Activated naive CD8-positive, alpha-beta T cell treated with anti-CD3 and anti-CD28 coated beads, Interleukin-2, amount 50 U/mL, for 16 hours (primary cell): ENCODE data around the gene MPRIP.
"Not testable (repeated sequence)": the region's sequence is repeated elsewhere in the genome, so short reads cannot be mapped to it uniquely, and the experiment has no call there.

Source experiments
- DNase-seq: peaks from one replicate; pipeline ENCODE4 v3.0.0-alpha.2; 2020; ENCODE audit warnings: low read depth, low spot score

MPRIP gene

DNA sequence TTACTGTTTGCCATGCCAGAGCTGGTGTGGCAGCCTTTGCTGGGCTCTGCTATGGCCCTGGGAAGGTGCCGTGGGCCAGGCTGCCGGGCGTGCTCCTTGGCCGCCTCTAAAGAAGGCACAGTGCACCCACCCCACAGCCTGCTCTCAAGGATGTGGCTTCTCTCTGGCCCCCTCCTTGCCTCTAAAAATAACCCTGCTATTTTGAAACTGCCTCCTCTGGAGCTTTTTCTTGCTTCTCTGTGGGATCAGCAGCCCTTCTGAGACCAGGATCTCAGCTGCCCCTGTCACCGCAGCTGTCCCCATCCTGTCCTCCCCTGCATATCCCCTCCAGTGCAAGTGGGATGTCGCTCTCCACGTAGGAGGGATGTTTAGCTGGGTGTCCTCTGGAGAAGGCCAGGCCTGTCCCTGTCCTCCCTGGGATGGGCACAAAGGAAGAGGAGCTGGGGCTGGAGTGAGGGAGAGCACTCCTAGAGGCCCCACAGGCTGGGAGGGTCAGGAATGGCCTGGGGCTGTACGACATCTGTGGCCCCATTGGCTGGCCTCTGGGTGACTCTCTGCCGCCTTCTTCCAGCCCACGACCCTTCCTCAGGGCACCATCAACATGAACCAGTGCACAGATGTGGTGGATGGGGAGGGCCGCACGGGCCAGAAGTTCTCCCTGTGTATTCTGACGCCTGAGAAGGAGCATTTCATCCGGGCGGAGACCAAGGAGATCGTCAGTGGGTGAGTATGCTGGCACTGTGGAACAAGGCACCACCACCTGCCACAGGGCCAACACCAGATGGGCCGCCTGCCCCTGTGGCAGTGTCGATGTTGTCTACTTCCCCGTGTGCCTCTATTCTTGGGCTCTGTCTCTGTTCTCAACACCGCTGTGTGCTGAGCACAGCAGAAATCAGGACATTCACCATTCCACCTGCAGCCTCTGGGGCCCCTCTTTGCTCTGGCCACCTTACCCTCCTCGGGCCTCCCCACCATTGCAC is 84.2 kb downstream of the MPRIP start:
- no peak for DNase-seq

GRCh38 chr17:17127156-17127555 is 84.9 kb downstream of the MPRIP start:
- DNase-seq, result no peak

DNA sequence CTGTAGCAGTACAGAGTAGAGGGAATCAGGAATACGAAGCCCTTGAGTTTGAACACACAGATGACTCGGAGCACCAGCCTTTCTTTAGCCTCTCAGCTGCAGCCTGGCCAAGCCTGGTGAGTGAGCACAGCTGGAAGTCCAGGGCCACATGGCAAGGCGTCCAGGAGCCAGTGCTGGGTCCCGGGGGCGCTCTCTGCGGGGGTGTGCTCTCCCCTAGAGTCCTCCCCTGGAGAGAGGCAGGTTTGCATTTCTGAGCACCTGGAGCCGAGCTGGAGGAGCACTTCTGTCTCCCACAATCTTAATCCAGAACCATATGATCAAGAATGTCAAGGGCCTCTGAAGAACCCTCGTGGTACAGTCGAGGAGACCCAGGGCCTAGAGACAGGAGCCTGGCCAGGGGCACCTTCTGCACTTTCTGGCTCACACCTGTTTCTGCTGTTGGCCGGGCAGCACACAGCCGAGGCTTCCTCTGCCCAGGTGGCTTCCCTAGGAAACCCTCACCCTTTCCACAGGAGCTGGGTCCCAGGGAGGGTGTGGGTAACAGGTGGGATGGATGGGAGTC is 85.6 kb downstream of the MPRIP start:
- DNase-seq, result no peak

- no peak for DNase-seq
Measured at GRCh38 chr17:17128476-17129075, 86.3 kb downstream of the MPRIP start.

- DNase-seq, result no peak
Measured at GRCh38 chr17:17129466-17129865, 87.2 kb downstream of the MPRIP start.

DNA sequence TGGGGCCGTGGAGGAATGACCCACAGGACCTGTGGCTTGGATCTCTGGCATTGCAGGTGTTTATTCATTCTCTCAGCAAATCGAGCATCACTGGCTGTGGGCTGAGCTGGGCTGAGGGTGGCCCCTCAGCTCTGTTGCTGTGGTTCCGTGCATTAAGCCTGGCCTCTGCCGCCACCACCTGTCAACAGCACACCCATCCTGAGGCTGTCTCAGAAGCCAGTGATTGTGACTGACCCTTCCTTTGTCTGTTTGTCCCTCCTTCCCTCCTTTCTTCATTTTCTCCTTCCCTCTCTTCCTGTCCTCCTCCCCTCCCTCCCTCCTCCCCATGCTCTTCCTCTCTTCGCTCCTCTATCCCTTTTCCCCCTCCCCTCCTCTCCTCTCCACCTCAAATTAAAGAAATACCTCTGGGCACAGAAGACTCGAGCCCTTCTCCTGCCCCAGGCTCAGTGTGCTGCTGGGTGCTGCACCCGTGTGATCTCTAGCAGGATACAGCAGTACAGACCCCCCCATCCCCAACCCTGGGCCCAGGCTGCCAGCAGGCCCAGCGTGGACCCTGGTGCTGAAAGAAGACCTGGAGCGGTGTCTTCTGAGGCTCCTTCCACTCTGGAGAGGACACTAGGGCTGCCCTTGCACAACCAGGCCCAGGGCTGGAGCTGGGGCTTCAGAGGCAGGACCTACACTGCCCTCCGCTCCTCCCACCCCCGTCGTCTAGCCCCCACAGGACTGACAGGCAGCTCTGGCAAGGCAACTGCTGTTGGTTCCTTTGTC is 88.0 kb downstream of the MPRIP start:
- DNase-seq, result no peak

DNA sequence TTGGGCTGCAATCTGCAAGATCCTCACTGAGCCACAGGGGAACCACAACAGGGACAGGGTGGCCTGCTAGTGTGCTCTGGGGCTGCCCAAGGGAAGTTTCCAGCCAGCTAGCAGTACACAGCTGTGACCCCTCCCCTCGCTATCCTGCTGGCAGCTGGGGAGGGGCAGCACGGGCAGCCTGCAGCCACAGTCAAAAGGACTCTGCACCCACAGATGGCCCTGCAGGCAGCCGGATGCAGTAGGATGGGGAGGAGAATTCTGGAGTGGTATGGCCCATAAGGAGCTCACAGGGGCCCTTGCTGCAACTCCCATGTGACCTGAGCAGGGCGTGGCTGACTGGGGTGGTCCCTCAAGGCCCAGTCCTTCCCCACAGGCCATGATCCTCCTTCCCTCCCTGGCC is 89.6 kb downstream of the MPRIP start:
- no peak for DNase-seq

GRCh38 chr17:17132746-17133145 is 90.5 kb downstream of the MPRIP start:
- DNase-seq, result no peak

DNA sequence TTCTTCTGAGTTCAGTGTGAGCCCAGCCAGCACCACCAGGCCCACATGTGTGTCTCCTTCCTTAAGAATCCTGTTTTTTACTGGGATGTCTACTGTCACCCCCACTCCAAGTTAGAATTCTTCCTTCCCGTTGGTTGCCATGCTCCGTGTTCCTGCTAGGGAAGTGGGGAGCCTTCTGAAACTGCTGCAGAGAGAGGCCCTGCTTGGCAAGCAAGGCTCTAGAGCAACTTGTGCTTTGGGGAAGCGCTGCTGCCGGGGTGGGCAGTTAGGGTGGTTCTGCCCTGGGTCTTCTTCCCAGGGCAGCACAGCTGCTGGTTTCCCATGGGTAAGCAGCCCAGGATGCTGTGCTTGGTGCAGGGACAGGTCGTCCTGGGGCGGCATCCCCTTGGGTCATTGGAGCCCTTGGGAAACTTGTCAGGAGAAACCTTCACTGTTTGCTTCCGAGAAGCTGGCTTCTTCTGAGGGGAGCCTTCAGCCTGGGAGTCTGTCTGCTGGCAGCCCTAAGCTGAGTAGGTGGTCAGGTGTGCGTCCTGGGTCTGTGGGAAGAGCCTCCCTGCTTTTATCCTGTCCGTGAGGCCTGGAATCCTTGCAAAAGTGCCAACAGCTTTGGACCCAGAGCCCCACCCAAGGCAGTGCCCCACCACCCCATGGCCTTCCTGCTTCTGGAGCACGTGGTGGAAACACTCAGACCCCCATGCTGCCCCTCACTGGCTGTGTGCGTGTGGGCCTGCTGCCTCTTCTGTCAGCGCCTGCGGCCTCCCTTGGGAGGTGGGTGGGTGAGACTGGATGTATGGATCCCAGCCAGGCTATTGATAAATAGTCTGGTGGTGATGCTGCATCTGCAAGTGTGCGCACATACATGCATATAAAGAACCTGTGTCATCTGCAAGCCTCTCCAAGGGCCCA is 92.0 kb downstream of the MPRIP start:
- DNase-seq, result no peak

DNA sequence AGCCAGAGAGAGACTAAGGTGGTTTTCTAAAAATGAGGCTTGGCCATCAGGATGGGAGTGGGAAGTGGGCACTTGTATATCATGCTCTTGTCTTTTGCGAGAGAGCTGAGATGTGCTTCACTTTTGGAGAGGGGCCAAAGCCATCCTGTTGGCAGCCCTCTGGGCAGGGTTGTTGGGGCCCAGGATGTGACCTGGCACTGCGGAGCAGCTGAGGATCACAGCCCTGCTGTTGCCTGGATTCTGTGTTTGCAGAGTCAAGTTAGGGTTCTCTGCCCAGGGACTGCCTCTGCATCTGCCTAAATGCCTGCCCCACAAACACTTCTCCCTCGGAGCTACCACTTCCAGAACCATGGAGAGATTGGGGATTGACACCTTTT is 92.7 kb downstream of the MPRIP start:
- no peak for DNase-seq

DNA sequence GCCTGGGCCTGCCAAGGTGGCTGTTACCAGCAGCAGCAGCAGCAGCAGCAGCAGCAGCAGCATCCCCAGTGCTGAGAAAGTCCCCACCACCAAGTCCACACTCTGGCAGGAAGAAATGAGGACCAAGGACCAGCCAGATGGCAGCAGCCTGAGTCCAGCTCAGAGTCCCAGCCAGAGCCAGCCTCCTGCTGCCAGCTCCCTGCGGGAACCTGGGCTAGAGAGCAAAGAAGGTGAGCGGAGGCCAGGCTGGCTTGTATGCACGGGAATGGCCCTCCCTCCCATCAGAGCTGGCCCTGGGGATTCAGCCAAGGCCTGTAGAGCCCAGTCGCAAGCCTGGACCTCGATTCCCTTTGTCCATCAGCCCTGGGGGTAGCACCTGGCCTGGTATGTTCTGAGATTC is 94.0 kb downstream of the MPRIP start:
- not testable (repeated sequence) for DNase-seq

DNA sequence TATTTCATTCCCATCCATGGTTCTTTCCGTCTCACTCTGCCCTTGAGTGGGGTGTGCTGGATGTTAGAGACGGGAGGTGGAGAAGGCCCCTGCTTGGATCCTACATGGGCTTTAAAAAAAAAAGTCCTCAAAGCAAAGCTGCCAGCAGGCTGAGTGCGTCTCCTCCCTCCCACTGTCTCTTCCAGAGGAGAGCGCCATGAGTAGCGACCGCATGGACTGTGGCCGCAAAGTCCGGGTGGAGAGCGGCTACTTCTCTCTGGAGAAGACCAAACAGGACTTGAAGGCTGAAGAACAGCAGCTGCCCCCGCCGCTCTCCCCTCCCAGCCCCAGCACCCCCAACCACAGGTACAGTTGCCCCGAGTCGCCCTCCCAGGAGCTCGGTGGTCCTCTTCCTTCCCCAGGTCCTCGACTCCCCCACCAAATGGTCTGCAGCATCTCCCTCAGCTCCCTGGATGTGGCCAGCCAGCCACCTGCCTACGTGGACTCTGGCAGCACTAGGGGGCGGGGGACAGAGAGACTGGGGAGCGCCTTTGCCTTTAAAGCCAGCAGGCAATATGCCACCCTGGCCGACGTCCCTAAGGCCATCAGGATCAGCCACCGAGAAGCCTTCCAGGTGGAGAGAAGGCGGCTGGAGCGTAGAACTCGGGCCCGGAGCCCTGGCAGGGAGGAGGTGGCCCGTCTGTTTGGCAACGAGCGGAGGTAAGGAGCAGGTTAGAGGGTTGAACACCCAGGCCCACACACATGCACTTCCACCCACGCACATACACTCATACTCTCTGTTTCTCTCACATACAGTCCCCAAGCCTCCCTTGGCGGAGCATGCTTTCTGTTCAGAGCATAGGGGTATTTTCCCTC is 95.7 kb downstream of the MPRIP start:
- no peak for DNase-seq

DNA sequence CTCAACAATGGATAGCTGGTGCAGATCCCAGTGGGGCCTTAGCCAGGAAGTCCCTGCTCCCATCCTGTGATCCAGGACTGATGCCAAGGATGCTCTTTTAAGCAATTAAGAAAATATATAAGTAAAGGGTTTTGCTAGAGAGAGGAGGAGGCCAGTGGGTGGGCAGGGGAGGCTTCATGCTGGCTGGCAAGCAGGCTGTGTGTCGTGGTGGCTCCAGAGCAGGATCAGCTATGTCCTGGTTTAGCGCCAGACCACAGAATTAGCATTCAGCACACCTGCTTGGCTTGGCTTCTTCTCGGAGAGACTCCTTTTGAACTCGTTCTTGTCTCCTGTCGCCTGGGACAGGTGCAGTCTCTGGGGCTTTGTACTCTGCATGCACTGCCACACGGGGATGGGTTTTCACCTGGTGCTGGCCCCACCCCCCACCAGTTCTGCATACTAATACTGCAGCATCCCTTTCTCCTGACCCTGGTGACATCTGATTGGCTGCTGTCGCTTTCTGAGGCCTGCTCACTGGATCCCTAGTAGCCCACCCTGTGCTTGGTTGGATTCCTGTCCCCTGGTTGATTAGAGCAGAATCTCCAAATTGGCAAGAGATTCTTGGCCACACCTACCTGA is 97.8 kb downstream of the MPRIP start:
- no peak for DNase-seq

- DNase-seq, result no peak
Measured at GRCh38 chr17:17140590-17140980, 98.3 kb downstream of the MPRIP start.

GRCh38 chr17:17141279-17141678 is 99.0 kb downstream of the MPRIP start:
- DNase-seq, result no peak

GRCh38 chr17:17141860-17142552 is 99.7 kb downstream of the MPRIP start:
- no peak for DNase-seq

GRCh38 chr17:17142556-17142955 is 100.3 kb downstream of the MPRIP start:
- no peak for DNase-seq

- DNase-seq, result no peak
Measured at GRCh38 chr17:17143501-17143900, 101.2 kb downstream of the MPRIP start.

DNA sequence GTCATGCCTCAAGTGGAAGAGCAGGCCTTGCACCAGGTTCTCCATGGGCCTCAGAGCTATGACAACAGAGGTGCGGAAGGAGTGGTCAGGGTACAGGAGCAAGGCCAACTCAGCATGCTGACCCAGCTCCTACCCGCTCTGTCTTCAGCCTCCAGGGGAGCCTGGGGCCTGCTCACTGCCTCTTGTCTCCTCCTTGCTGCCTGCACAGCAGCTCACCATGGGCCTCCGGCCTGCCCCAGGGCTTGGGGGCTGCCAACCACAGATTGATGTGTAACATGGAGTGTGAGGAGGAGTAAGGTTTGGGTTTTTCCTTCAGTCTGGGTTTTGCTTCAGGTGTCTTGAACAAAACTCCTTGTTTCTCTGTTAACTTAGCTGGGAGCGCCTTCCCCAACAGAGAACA is 101.8 kb downstream of the MPRIP start:
- no peak for DNase-seq
